GM21381 (cell line): ENCODE results near the gene CZIB.
"Not testable (repeated sequence)": the region's sequence is repeated elsewhere in the genome, so short reads cannot be mapped to it uniquely, and the experiment has no call there.

Source experiments
- ATAC-seq: cut with Tn5 transposase; IDR thresholded peaks from one replicate; pipeline ENCODE4 v1.9.1; 2021; ENCODE audit warnings: mild to moderate bottlenecking, moderate library complexity; ENCODE audit not compliant: unreplicated experiment

Gene CZIB

DNA sequence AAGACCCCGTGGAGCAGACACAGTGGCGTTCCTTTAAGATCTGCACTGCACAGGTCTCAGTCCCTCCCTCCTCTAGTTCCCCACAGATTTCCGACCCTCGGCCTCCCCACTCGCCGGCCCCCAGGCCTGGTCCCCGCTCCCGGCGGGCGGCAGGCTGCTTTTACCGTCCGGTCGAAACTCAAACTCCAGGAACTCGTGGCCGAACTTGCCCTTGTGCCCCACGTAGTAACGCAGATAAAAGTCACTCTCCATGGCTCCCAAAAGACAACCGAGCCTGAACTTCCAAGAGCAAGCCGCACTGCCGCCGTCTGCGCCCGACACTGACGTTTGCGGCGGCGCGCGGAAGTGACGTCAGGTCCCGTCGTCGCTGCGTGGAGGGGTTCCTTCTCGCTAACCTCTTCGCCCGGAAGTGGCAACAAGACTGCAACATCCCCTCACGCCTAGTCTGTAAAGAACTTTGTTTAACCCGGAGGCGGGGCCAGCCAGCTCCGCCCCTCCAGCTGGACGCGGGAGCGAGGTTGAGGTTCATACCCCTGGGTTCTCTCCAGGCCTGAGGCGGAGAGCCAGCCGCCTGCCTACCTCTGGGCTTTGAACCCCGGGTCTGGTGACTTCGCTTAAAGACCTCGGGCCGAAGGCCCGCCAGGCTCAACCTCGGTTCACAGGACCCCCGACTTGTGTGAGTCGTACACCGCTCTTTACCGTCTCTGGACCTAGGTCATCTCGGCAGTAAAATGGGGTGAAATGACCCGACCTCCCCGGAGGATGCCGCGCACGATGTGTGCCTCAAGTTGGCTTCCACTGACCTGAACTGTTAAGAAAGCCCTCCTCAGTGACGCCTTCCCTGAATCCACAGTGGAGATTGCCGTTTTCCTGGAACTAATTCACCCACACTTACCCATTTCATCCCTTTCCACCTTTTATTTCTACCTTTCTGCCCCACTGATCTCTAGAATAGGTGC lies 18.0 kb upstream of the CZIB start, which contains the start of gene MAGOH:
TSS of gene MAGOH (minus strand) at position 322 of the 959 bp plus-strand sequence. CDS start at position 252, 70 bp downstream.
- ATAC-seq, result peak; percentile 93

DNA sequence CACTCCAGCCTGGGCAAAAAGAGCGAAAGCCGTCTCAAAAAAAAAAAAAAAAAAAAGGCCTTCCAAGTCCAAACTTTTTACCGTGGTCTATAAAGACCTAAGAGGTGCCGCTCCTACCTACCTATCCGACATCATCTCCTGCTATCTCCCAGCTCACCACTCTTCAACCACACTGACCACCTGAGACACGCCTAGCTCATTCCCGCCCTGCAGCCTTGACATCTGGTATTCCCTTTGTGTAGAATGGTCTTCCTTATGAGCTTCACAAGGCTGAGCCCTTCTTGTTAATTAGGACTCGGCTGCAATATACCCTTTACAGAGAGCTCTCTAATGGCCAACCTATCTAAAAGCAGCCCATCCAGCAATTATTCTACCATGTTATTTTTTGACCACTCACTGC lies 17.2 kb upstream of the CZIB start:
- no peak for ATAC-seq

DNA sequence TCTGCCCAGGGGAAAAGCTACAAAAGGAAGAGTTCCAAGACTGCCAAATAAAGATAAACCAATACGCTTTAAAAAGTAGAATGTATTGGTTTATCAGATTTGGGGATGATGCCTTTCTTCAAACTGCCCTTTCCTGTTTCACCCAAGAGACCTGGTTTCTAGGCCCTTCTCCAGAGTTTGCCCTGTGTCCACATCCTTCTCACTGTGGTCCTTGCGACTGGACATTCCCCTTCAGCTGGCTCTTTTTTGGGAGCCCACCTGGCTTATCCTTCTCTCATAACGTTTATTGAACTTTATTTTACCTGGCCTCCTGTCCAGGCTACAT lies 490 bp upstream of the CZIB start:
- no peak for ATAC-seq

DNA sequence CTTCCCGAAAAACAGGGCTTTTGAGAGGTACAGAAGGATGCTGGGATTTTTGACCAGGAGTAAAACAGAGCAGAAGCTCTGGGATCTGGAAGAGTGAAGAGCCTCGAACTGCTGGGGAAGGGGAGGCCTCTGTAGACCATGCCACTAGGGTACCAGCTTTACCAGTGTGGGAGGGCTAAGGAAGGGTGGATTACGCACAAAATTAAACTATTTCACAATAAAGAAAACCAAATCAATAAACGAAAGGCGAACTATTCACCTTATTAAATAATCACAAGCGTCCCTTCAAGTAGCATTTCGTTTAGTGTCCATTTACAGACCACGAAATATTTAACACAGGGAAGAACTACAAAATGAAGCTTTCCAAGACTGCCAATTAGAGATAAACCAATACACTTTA lies 723 bp downstream of the CZIB start:
- no peak for ATAC-seq

DNA sequence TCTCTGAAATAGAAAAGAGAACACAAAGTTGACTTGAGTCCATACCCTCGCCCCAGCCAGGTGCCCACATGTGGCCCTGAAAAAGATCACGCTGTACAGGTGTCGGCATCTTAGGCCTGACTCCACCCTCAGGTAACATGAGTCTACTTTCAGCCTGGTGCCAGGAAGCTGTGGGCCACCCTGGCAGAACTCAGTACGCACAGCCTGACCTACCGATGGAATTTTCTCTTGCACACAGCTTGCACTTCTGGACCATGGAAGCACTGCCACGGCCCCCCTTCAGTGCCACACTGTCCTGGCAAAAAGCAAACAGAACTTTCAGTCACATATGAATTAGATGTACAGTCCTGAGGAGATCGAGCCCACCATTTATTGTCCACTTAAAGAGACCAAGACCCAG lies 2.2 kb downstream of the CZIB start:
- ATAC-seq, result no peak

DNA sequence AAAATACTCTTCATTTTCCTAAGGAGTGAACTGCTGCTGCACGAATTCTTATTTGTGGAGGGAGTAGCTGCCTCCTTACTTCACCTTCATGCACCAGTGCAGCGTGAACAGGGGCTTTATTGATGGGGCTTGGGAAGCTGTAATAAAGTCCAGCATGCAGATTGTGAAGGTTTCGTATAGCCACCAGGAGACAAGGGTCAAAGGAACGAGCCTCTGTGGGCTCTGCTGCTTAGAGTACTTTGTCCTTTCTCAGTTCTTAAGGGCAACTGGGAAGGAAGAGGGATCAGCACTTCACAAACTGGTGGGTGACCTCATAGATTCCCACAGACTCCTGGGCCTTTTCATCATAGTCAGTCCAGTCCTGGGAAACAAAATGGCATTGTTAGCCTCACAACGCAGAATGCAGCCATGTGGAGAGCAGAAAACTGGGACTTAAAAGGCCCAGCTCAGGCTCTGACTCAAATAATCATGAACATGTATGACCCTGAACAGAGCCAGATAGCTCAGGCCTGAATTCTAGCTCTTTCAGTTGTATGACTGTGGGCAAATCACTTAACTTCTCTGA lies 6.0 kb downstream of the CZIB start:
- no peak for ATAC-seq

DNA sequence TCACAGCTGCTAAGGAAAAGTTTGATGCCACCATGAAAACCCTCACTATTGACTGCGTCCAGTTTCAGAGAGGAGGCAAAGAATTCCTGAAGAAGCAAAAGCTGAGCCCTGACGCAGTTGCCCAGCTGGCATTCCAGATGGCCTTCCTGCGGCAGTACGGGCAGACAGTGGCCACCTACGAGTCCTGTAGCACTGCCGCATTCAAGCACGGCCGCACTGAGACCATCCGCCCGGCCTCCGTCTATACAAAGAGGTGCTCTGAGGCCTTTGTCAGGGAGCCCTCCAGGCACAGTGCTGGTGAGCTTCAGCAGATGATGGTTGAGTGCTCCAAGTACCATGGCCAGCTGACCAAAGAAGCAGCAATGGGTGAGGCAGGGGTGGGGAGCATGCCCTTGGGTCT lies 9.5 kb downstream of the CZIB start:
- ATAC-seq, result no peak

DNA sequence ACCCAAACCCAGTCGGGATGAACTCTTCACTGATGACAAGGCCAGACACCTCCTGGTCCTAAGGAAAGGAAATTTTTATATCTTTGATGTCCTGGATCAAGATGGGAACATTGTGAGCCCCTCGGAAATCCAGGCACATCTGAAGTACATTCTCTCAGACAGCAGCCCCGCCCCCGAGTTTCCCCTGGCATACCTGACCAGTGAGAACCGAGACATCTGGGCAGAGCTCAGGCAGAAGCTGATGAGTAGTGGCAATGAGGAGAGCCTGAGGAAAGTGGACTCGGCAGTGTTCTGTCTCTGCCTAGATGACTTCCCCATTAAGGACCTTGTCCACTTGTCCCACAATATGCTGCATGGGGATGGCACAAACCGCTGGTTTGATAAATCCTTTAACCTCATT lies 10.1 kb downstream of the CZIB start:
- no peak for ATAC-seq

DNA sequence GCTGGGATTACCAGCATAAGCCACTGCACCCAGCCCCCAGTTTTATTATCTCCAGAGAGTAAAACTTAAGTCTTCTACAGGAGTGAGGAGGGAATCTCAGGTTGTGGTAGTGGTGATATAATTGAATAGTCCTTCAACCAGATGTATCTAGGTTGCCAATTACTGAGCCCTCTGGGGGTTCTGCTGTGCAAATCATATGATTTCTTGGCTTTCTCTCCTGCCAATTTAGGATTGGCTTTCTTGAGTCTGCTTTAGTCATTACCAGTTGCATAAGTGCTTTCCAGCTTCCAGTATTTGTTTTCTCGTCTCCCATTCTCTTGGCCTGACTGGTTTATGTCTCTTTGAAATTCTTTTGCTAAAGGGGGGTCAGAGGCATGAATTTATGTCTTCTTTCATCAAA lies 12.7 kb downstream of the CZIB start:
- no peak for ATAC-seq

DNA sequence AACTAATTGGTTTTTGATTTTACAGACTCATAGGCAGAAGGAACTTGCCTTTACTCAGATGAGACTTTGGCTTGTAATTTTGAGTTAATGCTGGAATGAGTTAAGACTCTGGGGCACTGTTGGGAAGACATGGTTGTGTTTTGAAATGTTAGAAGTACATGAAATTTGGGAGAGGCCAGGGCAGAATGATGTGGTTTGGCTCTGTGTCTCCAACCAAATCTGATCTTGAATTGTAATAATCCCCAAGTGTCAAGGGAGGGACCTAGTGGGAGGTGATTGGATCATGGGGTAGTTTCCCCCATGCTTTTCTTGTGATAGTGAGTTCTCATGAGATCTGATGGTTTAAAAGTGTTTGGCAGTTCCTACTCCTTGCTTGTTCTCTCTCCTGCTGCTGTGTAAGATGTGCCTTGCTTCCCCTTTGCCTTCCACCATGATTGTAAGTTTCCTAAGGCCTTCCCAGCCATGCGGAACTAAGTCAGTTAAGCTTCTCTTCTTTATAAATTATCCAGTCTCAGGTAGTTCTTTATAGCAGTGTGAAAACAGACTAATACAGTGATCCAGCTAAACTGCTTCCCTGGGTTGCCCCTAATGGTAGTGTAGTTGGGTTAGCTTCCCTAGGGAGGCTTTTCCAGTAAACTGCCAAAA lies 13.6 kb downstream of the CZIB start:
- ATAC-seq, result no peak

DNA sequence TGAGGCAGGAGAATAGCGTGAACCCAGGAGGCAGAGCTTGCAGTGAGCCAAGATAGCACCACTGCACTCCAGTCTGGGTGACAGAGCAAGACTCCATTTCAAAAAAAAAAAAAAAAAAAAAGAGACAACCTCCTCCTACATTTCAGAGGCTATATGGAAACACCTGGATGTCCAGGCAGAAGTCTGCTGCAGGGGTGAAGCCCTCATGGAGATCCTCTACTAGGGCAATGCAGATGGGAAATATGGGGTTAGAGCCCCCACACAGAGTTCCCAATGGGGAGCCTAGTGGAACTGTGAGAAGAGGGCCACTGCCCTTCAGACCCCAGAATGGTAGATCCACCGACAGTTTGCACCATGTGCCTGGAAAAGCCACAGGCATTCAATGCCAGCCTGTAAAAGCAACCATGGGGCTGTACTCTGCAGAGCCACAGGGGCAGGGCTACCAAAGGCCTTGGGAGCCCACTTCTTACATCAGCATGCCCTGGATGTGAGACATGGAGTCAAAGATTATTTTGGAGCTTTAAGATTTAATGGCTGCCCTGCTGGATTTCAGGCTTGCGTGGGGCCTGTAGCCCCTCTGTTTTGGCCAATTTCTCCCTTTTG lies 14.2 kb downstream of the CZIB start:
- not testable (repeated sequence) for ATAC-seq

DNA sequence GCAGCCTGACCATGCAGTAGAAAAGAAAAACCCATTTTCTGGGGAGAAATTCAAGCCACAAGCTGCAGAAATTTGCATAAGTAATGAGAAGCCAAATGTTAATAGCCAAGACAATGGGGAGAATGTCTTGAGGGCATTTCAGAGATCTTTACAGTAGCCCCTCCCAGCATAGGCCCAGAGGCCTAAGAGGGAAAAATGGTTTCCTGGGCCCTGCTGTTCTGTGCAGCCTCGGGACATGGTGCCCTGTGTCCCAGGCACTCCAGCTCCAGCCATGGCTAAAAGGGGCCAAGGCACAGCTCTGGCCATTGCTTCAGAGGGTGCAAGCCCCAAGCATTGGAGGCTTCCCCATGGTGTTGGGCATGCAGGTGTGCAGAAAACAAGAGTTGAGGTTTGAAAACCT lies 14.9 kb downstream of the CZIB start:
- not testable (repeated sequence) for ATAC-seq

DNA sequence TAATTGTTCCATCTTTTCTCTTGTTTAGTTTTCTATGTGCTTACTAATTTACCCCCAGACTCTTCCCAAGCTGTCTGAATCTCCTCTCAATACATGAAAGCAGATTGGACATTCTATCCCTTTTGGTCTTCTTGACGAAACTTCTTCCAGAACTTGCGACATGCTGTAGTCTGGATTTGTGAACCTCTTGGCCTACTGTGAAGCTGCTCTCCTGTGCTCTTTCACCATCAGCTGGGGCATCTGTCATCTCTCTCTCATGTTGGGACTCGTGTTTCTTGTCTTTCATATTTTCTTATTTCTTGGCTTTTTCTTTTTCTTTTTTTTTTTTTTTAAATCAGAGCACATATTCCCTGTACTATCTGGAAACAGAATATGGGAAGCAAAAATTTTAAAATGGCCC lies 17.0 kb downstream of the CZIB start:
- no peak for ATAC-seq

DNA sequence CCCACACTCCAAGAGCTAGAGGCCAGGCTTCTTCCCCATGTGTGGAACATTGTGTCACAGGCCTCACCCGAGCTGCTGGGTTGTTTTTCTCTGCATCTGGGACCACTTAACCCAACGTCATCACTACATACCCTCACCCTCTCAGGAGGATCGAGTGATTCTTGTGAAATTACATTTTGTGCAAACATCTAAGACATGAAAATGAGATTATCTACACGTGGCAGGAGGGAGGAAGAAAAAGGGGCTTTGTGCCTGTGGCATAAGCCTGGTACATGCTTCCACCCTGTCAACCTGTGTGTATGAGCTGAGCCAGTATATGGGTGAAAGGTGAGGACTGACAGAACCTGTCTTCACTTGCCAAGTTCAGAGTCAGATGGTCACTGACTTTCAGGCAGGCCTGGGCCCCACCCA lies 22.2 kb downstream of the CZIB start:
- no peak for ATAC-seq

DNA sequence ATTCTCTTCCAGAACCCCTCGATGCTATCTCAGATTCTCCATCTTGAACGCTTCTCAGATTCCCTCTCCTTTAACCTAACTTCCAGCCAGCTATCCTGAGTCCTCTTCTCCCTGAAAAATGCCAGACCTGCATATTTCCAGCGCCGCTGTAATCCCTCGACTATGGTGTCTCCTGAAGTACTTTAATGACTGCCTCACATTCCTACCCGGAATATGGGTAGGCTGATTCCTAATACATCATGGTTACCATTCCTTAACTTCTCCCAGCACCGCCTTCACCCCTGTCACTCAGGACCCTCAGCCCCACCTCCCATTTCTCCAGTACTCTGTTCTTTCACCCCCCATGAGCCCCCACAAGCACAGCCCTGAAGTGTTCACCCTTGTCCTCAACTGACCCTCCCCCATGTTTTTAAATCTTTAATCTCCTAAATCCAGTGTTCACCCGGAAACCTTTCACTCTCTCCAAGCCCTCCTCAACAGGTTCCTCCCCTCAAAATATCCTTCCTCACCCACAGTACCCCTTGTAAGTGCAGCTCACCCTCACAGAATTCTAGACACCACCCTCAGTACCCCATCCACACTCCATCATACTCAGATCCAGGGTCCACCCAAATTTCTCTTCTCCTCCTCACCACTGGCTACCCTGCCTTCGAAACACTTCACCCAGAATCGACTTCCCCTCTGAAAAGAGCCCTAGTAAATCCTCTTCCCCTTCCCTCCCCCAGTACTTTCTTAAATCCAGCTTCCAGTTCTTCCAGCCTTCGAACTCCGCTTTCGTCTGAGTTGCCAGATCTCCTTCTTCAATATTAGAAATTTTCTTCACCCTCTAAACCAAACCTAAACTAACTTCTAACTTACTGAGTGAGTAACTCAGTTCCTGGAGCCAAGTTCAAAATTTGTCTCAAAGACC lies 22.9 kb downstream of the CZIB start:
- ATAC-seq, result no peak

DNA sequence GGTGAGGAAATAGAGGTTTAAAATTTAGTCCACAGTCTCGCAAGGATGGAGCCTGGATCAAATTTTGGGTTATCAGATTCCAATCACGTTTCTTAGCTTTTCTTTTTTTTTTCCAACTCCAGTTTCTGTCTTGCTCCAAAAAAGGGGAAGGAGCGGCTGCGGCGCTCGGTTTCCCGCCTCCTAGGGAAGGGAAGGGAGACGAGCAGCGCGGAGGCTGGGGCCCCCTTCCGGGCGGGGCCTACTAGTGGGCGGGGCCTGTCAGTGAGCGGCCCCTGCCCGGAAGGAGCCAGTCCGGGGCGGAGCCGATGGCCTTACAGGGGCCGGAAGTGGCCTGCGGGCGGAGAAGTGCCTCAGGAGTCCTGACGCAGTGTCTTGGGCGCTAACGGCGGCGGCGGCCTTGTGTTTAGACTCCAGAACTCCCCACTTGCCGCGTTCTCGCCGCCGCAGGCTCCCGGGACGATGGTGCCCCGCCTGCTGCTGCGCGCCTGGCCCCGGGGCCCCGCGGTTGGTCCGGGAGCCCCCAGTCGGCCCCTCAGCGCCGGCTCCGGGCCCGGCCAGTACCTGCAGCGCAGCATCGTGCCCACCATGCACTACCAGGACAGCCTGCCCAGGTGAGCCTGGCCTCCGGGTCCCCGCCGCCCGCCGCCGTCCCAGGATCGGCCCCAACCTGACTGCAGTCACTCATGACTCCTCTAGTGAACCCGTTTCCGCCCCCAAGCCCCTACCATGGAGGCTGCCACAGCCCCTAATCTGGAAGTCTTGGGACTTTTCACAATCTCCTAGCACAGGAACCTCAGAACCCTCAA lies 23.7 kb downstream of the CZIB start, which contains the start of gene CPT2:
TSS of gene CPT2 (plus strand) at position 340 of the 806 bp plus-strand sequence. CDS start at position 460, 120 bp downstream.
- ATAC-seq, result peak; percentile 99

DNA sequence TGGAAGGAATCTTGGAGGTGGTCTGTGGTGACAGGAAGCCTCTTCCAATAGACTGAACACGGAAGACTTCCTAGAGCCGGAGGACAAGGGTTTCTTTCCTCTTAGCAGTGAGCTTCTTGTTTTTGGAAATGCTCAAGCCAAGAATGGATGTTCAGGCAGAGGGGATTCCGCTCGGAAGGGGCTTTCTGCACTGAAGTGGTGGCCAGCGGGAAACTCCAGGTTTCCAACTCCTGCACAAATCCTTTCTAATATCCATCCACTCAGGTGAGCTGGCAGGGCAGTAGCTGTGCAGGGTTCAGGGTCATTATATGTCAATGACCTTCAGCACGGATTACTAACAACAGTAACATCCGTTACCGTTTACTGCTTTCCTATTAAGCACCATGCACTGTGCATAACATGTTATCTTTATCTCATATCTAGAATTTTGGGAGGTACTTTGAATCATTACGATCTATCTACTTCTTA lies 24.4 kb downstream of the CZIB start:
- peak; percentile 8 for ATAC-seq

DNA sequence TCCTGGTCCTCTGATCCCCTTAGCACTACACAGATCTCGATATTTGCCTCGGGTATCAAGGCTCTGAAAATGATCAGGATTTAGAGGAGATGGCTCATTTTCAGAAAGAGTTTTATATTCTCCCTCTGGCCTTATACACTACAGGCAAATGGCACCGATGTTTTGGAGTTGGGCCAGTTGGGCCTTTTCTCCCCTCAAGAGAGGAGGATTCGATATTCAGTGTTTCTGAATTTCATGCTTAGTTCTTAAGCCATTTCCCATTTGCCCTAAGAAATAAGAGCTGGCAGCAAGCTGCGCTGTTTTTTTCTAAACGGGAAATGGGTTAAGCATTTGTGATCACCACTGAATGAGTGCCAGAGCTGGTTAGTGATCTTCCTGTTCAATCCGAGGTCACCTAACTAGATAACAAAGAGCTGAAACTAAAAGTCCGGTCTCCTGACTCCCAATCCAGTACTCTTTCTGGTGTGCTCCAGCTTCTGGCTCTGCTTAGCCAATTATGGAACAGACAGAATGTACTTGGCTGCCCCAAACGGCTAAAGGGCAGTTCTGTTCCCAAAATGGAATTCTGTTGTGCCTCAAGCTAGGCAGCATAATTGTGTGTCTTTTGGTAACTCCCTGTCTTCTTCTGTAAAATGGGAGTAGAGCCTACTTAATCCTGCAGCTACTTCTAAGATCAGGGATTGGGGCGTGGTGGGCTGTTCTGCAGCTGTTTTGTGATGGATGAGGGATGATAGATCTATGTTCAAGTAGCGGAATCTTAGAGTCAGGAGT lies 25.0 kb downstream of the CZIB start:
- no peak for ATAC-seq

DNA sequence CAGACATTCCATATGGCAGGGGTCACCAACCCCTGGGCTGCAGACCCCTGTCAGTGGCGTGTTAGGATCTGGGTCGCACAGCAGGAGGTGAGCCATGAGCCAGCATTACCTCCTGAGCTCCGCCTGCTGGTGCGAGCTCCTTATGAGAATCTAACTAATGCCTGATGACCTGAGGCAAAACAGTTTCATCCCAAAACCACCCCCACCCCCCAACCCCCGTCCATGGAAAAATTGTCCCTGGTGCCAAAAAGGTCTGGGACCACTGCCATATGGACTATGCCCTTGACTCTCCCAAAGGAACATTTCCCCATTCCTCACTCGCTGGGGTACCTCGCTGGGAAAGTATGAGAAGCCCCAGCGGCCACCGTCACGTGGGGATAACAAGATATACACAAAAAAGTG lies 30.2 kb downstream of the CZIB start:
- ATAC-seq, result no peak
